ENCODE data around the gene POLD4.
A peak's percentile ranks its signal among the peaks of the same experiment; 100 is the strongest.
"Not testable (repeated sequence)": the region's sequence is repeated elsewhere in the genome, so short reads cannot be mapped to it uniquely, and the experiment has no call there.

The POLD4 gene

DNA sequence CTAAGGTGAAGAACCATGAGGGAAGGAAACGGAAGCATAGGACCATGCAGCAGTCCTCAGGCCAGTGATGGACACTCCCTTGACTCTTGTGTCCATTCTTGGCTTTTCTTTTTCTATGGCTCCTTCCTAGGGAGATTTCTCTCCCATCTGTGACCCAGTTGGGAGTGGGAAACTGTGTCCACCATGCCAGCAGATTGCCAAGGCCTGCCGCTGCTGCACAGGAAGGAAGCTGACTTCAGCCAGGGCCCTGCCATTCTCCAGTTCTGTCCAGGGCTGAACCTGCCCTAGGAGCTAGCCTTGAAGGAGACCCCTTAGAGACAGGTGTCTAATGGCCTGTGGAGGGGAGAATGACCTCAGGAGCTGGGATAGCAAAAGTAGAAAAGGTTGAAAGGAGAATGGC is 32.7 kb downstream of the POLD4 start:
- TF ChIP-seq, protein P1, sequence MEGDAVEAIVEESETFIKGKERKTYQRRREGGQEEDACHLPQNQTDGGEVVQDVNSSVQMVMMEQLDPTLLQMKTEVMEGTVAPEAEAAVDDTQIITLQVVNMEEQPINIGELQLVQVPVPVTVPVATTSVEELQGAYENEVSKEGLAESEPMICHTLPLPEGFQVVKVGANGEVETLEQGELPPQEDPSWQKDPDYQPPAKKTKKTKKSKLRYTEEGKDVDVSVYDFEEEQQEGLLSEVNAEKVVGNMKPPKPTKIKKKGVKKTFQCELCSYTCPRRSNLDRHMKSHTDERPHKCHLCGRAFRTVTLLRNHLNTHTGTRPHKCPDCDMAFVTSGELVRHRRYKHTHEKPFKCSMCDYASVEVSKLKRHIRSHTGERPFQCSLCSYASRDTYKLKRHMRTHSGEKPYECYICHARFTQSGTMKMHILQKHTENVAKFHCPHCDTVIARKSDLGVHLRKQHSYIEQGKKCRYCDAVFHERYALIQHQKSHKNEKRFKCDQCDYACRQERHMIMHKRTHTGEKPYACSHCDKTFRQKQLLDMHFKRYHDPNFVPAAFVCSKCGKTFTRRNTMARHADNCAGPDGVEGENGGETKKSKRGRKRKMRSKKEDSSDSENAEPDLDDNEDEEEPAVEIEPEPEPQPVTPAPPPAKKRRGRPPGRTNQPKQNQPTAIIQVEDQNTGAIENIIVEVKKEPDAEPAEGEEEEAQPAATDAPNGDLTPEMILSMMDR (IDR thresholded peaks at IDR 0.05; ENCODE audit: extremely low read depth, missing control alignments), result no peak
- no peak for DNase-seq (ENCODE audit: low spot score)

DNA sequence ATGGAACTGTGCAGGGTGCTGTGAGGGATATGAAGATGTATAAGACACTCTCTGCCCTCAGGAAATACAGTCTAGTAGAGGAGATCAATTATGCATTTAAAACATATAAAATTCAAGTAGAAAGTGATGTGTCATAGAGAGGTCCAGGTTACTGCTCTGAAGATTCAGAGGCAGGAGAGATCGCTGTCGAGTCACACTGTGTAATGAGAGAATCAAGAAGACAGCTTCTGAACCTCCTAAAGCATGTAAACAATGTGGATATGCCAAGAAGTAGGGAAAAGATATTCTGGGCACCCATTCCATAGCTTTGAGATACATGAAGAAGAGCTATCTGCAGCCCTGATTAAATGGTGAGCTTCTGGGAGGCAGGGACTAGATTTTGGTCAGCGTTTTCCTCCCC is 33.3 kb downstream of the POLD4 start:
- TF ChIP-seq, protein P1 (IDR thresholded peaks at IDR 0.05; ENCODE audit: extremely low read depth, missing control alignments), result no peak
- no peak for DNase-seq (ENCODE audit: low spot score)

DNA sequence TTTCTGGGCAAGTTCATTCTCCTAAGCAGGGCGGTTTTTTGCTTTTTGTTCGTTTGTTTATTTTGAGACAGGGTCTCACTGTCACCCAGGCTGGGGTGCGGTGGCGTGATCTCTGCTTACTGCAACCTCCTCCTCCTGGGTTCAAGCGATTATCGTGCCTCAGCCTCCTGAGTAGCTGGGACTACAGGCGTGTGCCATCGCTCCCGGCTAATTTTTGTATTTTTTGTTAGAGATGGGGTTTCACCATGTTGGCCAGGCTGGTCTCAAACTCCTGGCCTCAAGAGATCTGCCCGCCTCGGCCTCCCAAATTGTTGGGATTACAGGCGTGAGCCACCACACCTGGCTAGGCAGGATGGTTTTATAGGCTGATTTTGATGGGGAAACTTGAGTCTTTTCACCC is 34.5 kb downstream of the POLD4 start:
- DNase-seq (ENCODE audit: low spot score), result not testable (repeated sequence)

DNA sequence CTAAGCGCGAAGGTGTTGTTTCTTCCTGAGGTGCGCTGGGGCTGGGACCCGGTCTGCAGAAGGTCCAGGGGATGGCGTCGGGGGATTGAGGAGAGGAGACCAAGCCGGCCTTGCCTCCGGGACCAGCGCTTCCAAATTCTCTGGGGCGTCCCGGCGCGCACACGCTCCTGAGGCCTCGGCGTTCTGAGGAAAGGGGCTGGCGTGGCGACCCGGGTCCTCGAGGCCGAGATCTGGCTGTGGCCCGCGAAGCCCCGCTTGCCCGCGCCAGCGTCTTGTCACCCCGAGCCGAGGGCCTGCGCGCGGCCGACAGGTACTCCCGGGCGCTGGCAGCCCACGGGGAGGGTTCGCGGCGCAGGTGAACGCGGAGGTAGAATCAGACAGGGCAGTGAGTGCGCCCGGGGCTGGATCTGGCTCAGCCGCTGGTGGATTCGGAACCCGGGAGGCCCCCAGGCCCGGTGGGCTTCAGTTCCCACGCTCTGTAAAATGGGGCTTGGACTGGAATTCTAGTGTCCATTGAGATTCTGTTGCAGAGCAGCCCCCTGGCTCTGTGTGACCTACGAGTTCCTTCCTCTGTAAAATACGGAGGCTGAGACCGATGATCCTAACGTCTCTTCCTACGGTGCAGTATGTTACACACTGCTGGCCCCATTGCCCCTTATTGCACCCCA is 35.3 kb downstream of the POLD4 start:
- no peak for DNase-seq (ENCODE audit: low spot score)
- TF ChIP-seq, protein P1 (IDR thresholded peaks at IDR 0.05; ENCODE audit: extremely low read depth, missing control alignments), result no peak

DNA sequence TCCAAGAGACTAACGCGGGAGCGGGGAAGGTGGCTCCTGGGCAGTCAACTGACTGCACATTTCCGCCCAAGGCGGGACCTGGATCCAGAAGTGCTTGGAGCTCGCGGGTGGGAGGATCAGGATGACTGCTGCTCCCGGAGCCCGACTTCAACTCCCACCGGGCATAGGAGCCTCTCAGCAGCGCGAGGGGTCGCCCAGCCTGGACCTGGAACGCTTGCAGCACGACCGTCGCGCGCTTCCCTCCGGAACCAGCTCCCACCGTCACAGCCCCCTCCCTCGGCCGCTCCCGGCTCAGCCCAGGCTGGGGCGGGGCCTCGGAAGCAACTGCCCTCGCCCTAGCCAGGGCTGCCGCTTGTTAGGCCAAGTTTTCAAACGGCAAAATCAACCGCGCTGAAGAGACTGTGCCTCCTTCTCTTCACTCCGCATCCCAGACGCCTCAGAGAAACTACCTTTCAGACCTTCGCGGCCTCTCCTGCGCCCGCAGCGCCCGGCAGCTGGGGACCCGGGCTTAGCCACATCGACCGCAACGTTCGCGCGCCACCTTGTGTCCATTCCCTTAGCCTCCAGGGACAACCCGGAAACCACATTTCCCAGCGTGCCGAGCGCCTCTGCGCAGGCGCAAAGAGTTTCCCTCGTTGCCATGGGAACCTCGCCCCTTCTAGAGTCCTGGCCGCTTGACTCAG is 36.0 kb downstream of the POLD4 start:
- TF ChIP-seq, protein P1 (IDR thresholded peaks at IDR 0.05; ENCODE audit: extremely low read depth, missing control alignments), result peak; percentile 91

DNA sequence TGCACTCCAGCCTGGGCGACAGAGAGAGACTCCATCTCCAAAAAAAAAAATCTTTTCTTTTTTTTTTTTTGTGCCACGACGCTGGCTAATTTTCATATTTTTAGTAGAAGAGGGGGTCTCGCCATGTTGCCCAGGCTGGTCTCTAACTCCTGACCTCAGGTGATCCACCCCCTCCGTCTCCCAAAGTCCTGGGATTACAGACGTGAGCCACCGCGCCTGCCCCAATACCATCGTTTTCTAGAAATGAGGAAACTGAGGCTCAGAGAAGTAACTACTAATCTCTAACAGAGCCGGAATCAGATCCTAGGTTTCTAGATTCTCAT is 36.5 kb downstream of the POLD4 start:
- no peak for DNase-seq (ENCODE audit: low spot score)
- TF ChIP-seq, protein P1 (IDR thresholded peaks at IDR 0.05; ENCODE audit: extremely low read depth, missing control alignments), result no peak

More for the DNA sequence above, 36.0 kb downstream of the POLD4 start:
- DNase-seq (ENCODE audit: low spot score), result peak; percentile 100

DNA sequence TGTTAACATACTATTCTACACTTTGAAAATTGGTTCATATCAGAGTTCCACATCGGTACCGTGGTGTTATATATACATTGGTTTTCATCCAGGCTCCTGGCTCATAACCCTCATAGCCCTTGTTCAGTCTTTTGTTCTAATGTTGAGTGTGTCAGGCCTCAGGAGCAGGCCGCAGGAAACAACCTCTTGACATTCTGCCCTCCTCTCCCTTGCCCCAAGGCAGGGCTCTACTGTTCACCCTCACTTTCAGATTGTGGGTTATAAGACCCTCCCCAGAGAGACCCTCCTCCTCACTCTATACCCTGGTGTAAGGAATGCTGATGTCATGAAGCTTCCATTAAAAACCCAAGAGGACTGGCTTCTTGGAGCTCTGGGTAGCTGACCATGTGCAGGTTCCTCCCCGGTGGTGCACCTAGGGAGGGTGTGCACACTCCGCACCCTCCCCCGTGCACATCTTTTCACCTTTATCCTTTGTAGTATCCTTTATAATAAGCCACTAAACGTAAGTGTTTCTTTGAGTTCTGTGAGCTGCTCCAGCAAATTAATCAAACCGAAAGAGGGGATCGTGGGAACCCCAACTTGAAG is 37.9 kb downstream of the POLD4 start:
- DNase-seq (ENCODE audit: low spot score), result peak; percentile 7
- TF ChIP-seq, protein P1 (IDR thresholded peaks at IDR 0.05; ENCODE audit: extremely low read depth, missing control alignments), result no peak

Measured in GM20000 (cell line).